OCI-LY1 (cell line): ENCODE results near the gene CFAP61.
"Not testable (repeated sequence)": the region's sequence is repeated elsewhere in the genome, so short reads cannot be mapped to it uniquely, and the experiment has no call there.

Experiments
- H2AFZ ChIP-seq: fragments of 200-600 bp; sonication (generic), shearing (Covaris generic); 2 replicates; pipeline ENCODE4 v1.6.0; 2014; ENCODE audit warnings: antibody characterized with exemption, mild to moderate bottlenecking, low read length
- H3F3A ChIP-seq: fragments of 200-600 bp; sonication (generic), shearing (Covaris generic); 2 replicates; pipeline ENCODE4 v1.6.0; 2014; ENCODE audit warnings: mild to moderate bottlenecking, antibody characterized with exemption, low read length, moderate library complexity; ENCODE audit not compliant: insufficient read depth
- H3K27ac ChIP-seq: fragments of 200-600 bp; sonication (generic); 2 replicates; pipeline ENCODE4 v1.5.1; 2014; ENCODE audit warnings: low read length, mixed run types, mild to moderate bottlenecking, low read depth; ENCODE audit not compliant: poor library complexity, severe bottlenecking
- H3K27me3 ChIP-seq: fragments of 200-600 bp; sonication (generic); 2 replicates; pipeline ENCODE4 v1.6.0; 2014; ENCODE audit warnings: antibody characterized with exemption, mild to moderate bottlenecking, low read length, moderate library complexity; ENCODE audit not compliant: insufficient read depth
- H3K36me3 ChIP-seq: fragments of 200-600 bp; sonication (generic); 2 replicates; pipeline ENCODE4 v1.6.1; 2014; ENCODE audit warnings: mild to moderate bottlenecking, antibody characterized with exemption, low read length, moderate library complexity, mixed read lengths; ENCODE audit not compliant: insufficient read depth
- H3K4me1 ChIP-seq: fragments of 200-600 bp; sonication (generic); 2 replicates; pipeline ENCODE4 v1.5.1; 2014; ENCODE audit warnings: mild to moderate bottlenecking, low read length, moderate library complexity; ENCODE audit not compliant: insufficient read depth, severe bottlenecking
- H3K4me2 ChIP-seq: fragments of 200-600 bp; sonication (generic), shearing (Covaris generic); 2 replicates; pipeline ENCODE4 v1.6.1; 2014; ENCODE audit warnings: low read length
- H3K4me3 ChIP-seq: fragments of 200-600 bp; sonication (generic); 2 replicates; pipeline ENCODE4 v1.5.1; 2014; ENCODE audit warnings: low read length, low read depth, mild to moderate bottlenecking, mixed read lengths; ENCODE audit not compliant: poor library complexity, severe bottlenecking
- H3K79me2 ChIP-seq: fragments of 200-600 bp; shearing (Covaris generic); 2 replicates; pipeline ENCODE4 v1.6.1; 2016; ENCODE audit warnings: mixed run types, low read length, mixed read lengths; ENCODE audit not compliant: insufficient read depth
- H3K9ac ChIP-seq: fragments of 200-600 bp; sonication (generic), shearing (Covaris generic); 2 replicates; pipeline ENCODE4 v1.6.1; 2014; ENCODE audit warnings: mild to moderate bottlenecking, low read length, mixed read lengths
- H3K9me2 ChIP-seq: fragments of 200-600 bp; sonication (generic), shearing (Covaris generic); 2 replicates; pipeline ENCODE4 v1.6.1; 2014; ENCODE audit warnings: low read depth, mild to moderate bottlenecking, low read length, mixed read lengths
- H3K9me3 ChIP-seq: fragments of 200-600 bp; shearing (Covaris generic); 2 replicates; pipeline ENCODE4 v1.6.1; 2014; ENCODE audit warnings: low read length, mixed read lengths
- H4K20me1 ChIP-seq: fragments of 200-600 bp; sonication (generic), shearing (Covaris generic); 2 replicates; pipeline ENCODE4 v1.6.0; 2016; ENCODE audit warnings: mild to moderate bottlenecking, low read length; ENCODE audit not compliant: insufficient read depth
- EZH2 ChIP-seq: fragments of 200-600 bp; sonication (generic), shearing (Covaris generic); IDR thresholded peaks from 2 replicates; pipeline ENCODE4 v1.8.0; 2017; ENCODE audit warnings: borderline replicate concordance, mixed run types, mild to moderate bottlenecking, antibody characterized with exemption, low read length, moderate library complexity, mixed read lengths
- TF ChIP-seq, protein P1 (sequence below): fragments of 200-600 bp; sonication (generic), shearing (Covaris generic); IDR thresholded peaks from 2 replicates; pipeline ENCODE4 v1.5.1; 2017; ENCODE audit warnings: mild to moderate bottlenecking, antibody characterized with exemption, low read length, moderate library complexity, mixed read lengths

CFAP61 gene

DNA sequence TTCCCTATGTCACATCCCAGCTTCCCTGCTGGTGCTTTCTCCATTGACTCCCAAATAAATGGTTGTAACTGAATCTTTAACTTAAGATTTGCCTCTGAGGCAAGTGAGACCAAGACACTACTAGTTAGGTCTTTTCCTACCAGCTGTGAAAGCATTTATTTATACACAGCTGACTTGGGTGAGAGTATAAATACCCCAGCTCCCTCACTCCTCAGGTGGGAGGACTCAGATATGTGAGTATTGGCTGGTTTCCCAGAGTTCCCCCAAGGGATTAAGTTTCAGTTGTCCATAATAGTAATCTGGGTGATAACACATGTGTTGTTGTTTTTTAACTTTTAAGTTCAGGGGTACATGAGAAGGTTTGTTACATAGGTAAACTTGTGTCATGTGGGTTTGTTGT is 49.8 kb downstream of the CFAP61 start:
- Histone ChIP-seq H3K9ac (no peak overlapping the region), H3K9me2 (no peaks in the 10 kb centered on the region), H3K4me2 (no peak overlapping the region), H3K79me2 (no peaks in the 10 kb centered on the region), H3K36me3 (no peaks in the 10 kb centered on the region), H3F3A (no peaks in the 10 kb centered on the region), H4K20me1 (no peaks in the 10 kb centered on the region), H3K4me1 (no peaks in the 10 kb centered on the region), H3K9me3 (no peaks in the 10 kb centered on the region), H3K27ac (no peak overlapping the region), H3K27me3 (no peaks in the 10 kb centered on the region), H2AFZ (no peak overlapping the region), H3K4me3 (no peak overlapping the region)
- TF ChIP-seq, protein P1, sequence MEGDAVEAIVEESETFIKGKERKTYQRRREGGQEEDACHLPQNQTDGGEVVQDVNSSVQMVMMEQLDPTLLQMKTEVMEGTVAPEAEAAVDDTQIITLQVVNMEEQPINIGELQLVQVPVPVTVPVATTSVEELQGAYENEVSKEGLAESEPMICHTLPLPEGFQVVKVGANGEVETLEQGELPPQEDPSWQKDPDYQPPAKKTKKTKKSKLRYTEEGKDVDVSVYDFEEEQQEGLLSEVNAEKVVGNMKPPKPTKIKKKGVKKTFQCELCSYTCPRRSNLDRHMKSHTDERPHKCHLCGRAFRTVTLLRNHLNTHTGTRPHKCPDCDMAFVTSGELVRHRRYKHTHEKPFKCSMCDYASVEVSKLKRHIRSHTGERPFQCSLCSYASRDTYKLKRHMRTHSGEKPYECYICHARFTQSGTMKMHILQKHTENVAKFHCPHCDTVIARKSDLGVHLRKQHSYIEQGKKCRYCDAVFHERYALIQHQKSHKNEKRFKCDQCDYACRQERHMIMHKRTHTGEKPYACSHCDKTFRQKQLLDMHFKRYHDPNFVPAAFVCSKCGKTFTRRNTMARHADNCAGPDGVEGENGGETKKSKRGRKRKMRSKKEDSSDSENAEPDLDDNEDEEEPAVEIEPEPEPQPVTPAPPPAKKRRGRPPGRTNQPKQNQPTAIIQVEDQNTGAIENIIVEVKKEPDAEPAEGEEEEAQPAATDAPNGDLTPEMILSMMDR, result no peak
- TF ChIP-seq EZH2, result no peak

DNA sequence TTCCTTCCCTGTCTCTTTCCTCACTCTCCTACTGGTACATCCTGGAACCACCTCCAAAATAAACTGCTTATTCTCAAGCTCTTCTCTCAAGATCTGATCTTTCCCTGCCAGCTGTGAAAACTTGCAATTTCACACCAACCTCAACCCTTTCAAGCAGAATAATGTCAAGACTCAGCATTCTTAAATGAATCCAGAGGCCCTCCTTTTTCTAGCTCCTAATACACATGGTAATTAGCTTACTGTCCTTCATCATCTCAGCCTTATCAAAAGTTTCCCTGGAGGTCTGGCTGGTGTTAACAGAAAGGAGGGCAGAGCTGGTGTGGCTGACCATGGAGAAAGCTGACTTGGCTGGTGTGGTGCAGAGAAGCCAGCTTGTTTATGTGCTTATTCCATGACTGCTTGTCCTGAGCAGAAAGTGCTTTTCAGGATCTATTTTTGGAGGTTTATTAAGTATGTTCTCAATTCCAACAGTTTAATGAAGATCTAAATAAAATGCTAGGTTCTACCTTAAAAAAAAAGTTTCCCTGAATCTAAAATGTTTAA is 50.5 kb downstream of the CFAP61 start:
- no peaks in the 10 kb centered on the region for H3K27me3 ChIP-seq
- H3K4me2 ChIP-seq, result no peak overlapping the region
- no peak overlapping the region for H2AFZ ChIP-seq
- no peaks in the 10 kb centered on the region for H3K9me2 ChIP-seq
- H3K9ac ChIP-seq, result no peak overlapping the region
- H3K9me3 ChIP-seq, result no peaks in the 10 kb centered on the region
- TF ChIP-seq, protein P1, result no peak
- TF ChIP-seq EZH2, result no peak
- H3K79me2 ChIP-seq, result no peaks in the 10 kb centered on the region
- H3K4me3 ChIP-seq, result no peak overlapping the region
- no peak overlapping the region for H3K27ac ChIP-seq
- H4K20me1 ChIP-seq, result no peaks in the 10 kb centered on the region
- no peaks in the 10 kb centered on the region for H3K36me3 ChIP-seq
- H3F3A ChIP-seq, result no peaks in the 10 kb centered on the region
- no peaks in the 10 kb centered on the region for H3K4me1 ChIP-seq

DNA sequence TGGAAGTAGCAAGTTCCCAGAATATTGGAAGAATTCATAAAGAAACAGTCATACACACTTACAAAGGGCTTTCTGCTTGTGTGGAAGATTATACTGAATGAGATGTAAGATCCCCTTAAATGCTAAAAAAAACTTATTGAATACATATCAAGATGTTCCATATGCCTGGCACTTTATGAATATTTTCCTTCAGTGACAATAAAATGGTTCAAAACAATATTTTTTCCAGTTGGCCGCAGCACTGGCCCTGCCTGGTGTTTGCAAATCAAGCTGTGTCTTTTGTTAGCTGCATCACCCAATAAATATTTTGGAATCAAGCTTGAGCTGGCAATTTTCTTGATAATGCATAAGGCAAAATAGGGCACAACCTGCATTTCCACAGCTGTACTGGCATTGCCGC is 51.2 kb downstream of the CFAP61 start:
- Histone ChIP-seq H3K9me3 (no peaks in the 10 kb centered on the region), H4K20me1 (no peaks in the 10 kb centered on the region), H3K4me1 (no peaks in the 10 kb centered on the region), H3K27ac (no peak overlapping the region), H3K27me3 (no peaks in the 10 kb centered on the region), H3K79me2 (no peaks in the 10 kb centered on the region), H3K9ac (no peak overlapping the region), H3K9me2 (no peaks in the 10 kb centered on the region), H3K4me3 (no peak overlapping the region), H2AFZ (no peak overlapping the region), H3K4me2 (no peak overlapping the region), H3K36me3 (no peaks in the 10 kb centered on the region), H3F3A (no peaks in the 10 kb centered on the region)
- TF ChIP-seq EZH2, result no peak
- TF ChIP-seq, protein P1, result no peak

DNA sequence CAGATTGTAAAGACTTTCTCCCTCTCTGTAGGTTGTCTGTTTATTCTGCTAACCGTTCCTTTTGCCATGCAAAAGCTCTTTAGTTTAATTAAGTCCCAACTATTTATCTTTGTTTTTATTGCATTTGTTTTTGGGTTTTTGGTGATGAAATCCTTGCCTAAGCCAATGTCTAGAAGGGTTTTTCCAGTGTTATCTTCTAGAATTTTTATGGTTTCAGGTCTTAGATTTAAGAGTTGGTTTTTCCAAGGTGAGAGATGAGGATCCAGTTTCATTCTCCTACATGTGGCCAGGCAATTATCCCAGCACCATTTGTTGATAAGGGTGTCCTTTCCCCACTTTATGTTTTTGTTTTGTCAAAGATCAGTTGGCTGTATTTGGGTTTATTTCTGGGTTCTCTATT is 70.9 kb downstream of the CFAP61 start:
- not testable (repeated sequence) for H3K9me2 ChIP-seq, H3K9me3 ChIP-seq, H3K4me1 ChIP-seq, H3K36me3 ChIP-seq, H3K9ac ChIP-seq, H2AFZ ChIP-seq, H3K27me3 ChIP-seq, H4K20me1 ChIP-seq, H3K27ac ChIP-seq, H3K79me2 ChIP-seq, H3K4me3 ChIP-seq, H3F3A ChIP-seq, H3K4me2 ChIP-seq
